Smooth muscle cell (in vitro differentiated cells): Measurements from ENCODE around the gene OTUD7B. TPM values are rescaled to one million over a fixed set of nuclear protein-coding genes. Genes with fewer than 3 reads are reported as not detected.

Experiments
- DNase-seq: peaks from one replicate; lab custom pipeline; 2025; ENCODE audit not compliant: unreplicated experiment; lab: John Stamatoyannopoulos, UW
- H2AFZ ChIP-seq: fragments of 200-600 bp; sonication (generic); 2 replicates; pipeline ENCODE4 v1.6.0; 2016; ENCODE audit warnings: antibody characterized with exemption, low read depth, mild to moderate bottlenecking
- H3F3A ChIP-seq: fragments of 200-600 bp; sonication (generic); 2 replicates; pipeline ENCODE4 v1.6.0; 2017; ENCODE audit warnings: antibody characterized with exemption, low read depth
- H3K27ac ChIP-seq: fragments of 200-600 bp; sonication (generic); 2 replicates; pipeline ENCODE4 v1.5.1; 2016; ENCODE audit warnings: low read depth, mild to moderate bottlenecking
- H3K27me3 ChIP-seq: fragments of 200-600 bp; sonication (generic); 2 replicates; pipeline ENCODE4 v1.6.1; 2016; ENCODE audit warnings: low read depth, mild to moderate bottlenecking
- H3K36me3 ChIP-seq: fragments of 200-600 bp; sonication (generic); 2 replicates; pipeline ENCODE4 v1.5.1; 2016; ENCODE audit warnings: low read depth
- H3K4me1 ChIP-seq: fragments of 200-600 bp; sonication (generic); 2 replicates; pipeline ENCODE4 v1.5.1; 2016; ENCODE audit warnings: low read depth
- H3K4me2 ChIP-seq: fragments of 200-600 bp; sonication (generic); 2 replicates; pipeline ENCODE4 v1.6.0; 2016; ENCODE audit warnings: mild to moderate bottlenecking
- H3K4me3 ChIP-seq: fragments of 200-600 bp; sonication (generic); 2 replicates; pipeline ENCODE4 v1.5.1; 2016; ENCODE audit warnings: mild to moderate bottlenecking
- H3K79me2 ChIP-seq: fragments of 200-600 bp; sonication (generic); 2 replicates; pipeline ENCODE4 v1.6.0; 2016; ENCODE audit warnings: low read depth, mild to moderate bottlenecking
- H3K9ac ChIP-seq: fragments of 200-600 bp; sonication (generic); 2 replicates; pipeline ENCODE4 v1.6.0; 2016; ENCODE audit warnings: low read depth
- H3K9me3 ChIP-seq: fragments of 200-600 bp; sonication (generic); replicated peaks from 2 replicates; pipeline ENCODE4 v1.5.1; 2016; ENCODE audit warnings: low read depth
- H4K20me1 ChIP-seq: fragments of 200-600 bp; sonication (generic); 2 replicates; pipeline ENCODE4 v1.6.0; 2016; ENCODE audit warnings: low read depth
- CTCF ChIP-seq: fragments of 200-600 bp; sonication (generic); IDR thresholded peaks from 2 replicates; pipeline ENCODE4 v1.5.1; 2017; ENCODE audit warnings: borderline replicate concordance, mild to moderate bottlenecking, antibody characterized with exemption; ENCODE audit not compliant: insufficient read depth, poor library complexity, severe bottlenecking
- WGBS: methylation state at CpG from one replicate; pipeline ENCODE4 v1.1.7; 2016; ENCODE audit warnings: low lambda C conversion rate; 5-methylcytosine and 5-hydroxymethylcytosine counted together
- polyA plus RNA-seq: library from polyadenylated mRNA; unstranded; fragments of >200 nt; fragmentation: Nextera tagmentation; extraction: Ambion mirVana; gene quantifications from 2 replicates; pipeline ENCODE4 v1.2.1, GENCODE V29; 2016
- total RNA-seq: library from RNA; depleted of rRNA; stranded (reverse); fragments of >200 nt; gene quantifications from 2 replicates; pipeline ENCODE4 v1.2.3, GENCODE V29; 2014

Gene OTUD7B
- total and polyA plus RNA-seq, 2 experiments from 2014 or later, result 1.9 to 16.1 TPM

GRCh38 chr1:150021191-150021694 is 10.7 kb upstream of the OTUD7B start:
- no peak overlapping the region for H3K9ac ChIP-seq
- no peak overlapping the region for H3K4me2 ChIP-seq
- no peak overlapping the region for H3K4me3 ChIP-seq
- H2AFZ ChIP-seq, result no peak overlapping the region
- no peaks in the 10 kb centered on the region for H3K9me3 ChIP-seq
- no peak for TF ChIP-seq CTCF
- no peaks in the 10 kb centered on the region for H3F3A ChIP-seq
- no peaks in the 10 kb centered on the region for H3K4me1 ChIP-seq
- H3K27ac ChIP-seq, result no peak overlapping the region
- H3K27me3 ChIP-seq, result no peaks in the 10 kb centered on the region
- H3K79me2 ChIP-seq, result no peaks in the 10 kb centered on the region
- no peaks in the 10 kb centered on the region for H4K20me1 ChIP-seq
- no peak for DNase-seq
- H3K36me3 ChIP-seq, result no peaks in the 10 kb centered on the region
- WGBS, result 72% methylated on average over 5 of the region's 5 CpGs

- H2AFZ ChIP-seq, result no peak overlapping the region
- WGBS, result 91% methylated on average over 2 of the region's 2 CpGs
- H3K4me1 ChIP-seq, result no peaks in the 10 kb centered on the region
Observed at GRCh38 chr1:150020711-150021110, 10.2 kb upstream of the OTUD7B start.

GRCh38 chr1:150018165-150018564 is 7.6 kb upstream of the OTUD7B start:
- Histone ChIP-seq H3K9ac (no peak overlapping the region), H3K79me2 (no peaks in the 10 kb centered on the region), H4K20me1 (no peaks in the 10 kb centered on the region), H3F3A (no peaks in the 10 kb centered on the region), H3K4me2 (no peak overlapping the region), H3K27me3 (no peaks in the 10 kb centered on the region), H3K4me1 (no peaks in the 10 kb centered on the region), H2AFZ (no peak overlapping the region), H3K4me3 (no peak overlapping the region), H3K36me3 (no peaks in the 10 kb centered on the region), H3K9me3 (no peaks in the 10 kb centered on the region), H3K27ac (no peak overlapping the region)
- WGBS, result 94% methylated on average over 4 of the region's 4 CpGs
- no peak for TF ChIP-seq CTCF
- DNase-seq, result no peak

More at GRCh38 chr1:150020711-150021110, 10.2 kb upstream of the OTUD7B start:
- Histone ChIP-seq H3K27me3 (no peaks in the 10 kb centered on the region), H3K9me3 (no peaks in the 10 kb centered on the region), H3K4me2 (no peak overlapping the region), H3K9ac (no peak overlapping the region), H3K27ac (no peak overlapping the region), H3K4me3 (no peak overlapping the region), H4K20me1 (no peaks in the 10 kb centered on the region), H3K36me3 (no peaks in the 10 kb centered on the region), H3F3A (no peaks in the 10 kb centered on the region), H3K79me2 (no peaks in the 10 kb centered on the region)
- no peak for DNase-seq
- TF ChIP-seq CTCF, result no peak

GRCh38 chr1:150017206-150017750 is 6.8 kb upstream of the OTUD7B start:
- Histone ChIP-seq H3K4me2 (no peak overlapping the region), H3K27ac (peak overlapping the region; percentile 69), H3K4me3 (no peak overlapping the region), H3K36me3 (no peaks in the 10 kb centered on the region), H2AFZ (no peak overlapping the region), H3K9ac (no peak overlapping the region), H3K79me2 (no peaks in the 10 kb centered on the region), H3K4me1 (no peaks in the 10 kb centered on the region), H3K9me3 (no peaks in the 10 kb centered on the region), H3K27me3 (no peaks in the 10 kb centered on the region), H4K20me1 (no peaks in the 10 kb centered on the region), H3F3A (no peaks in the 10 kb centered on the region)
- no peak for TF ChIP-seq CTCF
- no peak for DNase-seq
